HG03135 (cell line): ENCODE data around the gene GSC2.
"Not testable (repeated sequence)": the region's sequence is repeated elsewhere in the genome, so short reads cannot be mapped to it uniquely, and the experiment has no call there.

Experiments used
- ATAC-seq: cut with Tn5 transposase; IDR thresholded peaks from one replicate; pipeline ENCODE4 v1.9.1; 2021; ENCODE audit warnings: mild to moderate bottlenecking, moderate library complexity; ENCODE audit not compliant: unreplicated experiment

The GSC2 gene

DNA sequence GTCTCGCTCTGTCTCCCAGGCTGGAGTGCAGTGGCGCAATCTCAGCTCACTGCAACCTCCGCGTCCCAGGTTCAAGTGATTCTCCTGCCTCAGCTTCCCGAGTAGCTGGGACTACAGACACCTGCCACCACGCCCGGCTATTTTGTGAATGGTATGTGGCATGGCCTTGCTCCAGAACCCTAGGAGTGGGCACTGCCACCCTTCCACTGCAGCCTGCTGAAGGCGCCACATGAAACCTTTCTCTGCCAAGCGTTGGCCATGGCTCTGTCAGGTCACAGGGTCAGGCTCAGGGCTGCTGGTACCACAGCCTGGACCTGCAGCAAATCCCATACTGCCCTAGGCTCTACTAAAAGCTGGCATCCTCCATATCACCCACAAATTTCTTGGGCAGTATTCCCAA is 6.0 kb upstream of the GSC2 start:
- not testable (repeated sequence) for ATAC-seq

DNA sequence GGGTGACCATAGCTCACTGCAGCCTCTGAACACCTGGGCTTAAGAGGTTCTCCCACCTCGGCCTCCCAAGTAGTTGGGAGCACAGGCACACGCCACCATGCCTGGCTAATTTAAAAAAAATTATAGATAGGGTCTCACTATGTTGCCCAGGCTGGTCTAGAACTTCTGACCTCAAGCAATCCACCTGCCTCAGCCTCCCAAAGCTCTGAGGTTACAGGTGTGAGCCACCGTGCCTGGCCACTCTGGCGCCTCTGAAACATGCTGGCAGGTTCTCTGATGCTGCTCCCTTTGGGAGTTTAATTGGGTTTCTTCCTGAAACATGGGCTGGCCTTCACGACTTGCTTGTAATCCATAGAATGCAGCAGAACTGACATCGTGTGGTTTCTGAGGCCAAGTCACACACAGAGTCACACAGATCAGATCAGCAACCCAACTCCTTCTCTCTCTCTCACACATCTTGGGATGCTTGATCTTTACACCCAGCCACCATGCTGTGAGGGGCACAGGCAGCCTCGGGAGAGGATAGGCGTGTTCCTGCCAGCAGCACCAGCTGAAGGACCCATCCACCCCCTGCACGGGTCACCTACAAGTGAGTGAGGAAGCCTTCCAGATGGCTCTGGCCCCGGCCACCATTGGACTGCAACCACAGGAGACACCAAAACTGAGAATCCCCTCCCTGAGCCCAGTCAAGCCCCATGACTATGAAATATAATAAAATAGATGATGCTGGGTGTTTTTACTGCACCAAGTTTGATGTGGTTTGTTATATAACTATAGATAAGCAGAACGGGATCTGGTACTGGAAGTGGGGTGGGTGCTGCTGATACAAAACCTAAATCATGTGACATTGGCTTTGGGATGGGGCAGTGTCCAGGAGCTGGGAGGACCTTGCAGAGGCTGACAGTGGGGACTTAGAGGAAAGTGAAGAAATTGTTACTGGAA is 3.1 kb upstream of the GSC2 start:
- no peak for ATAC-seq

DNA sequence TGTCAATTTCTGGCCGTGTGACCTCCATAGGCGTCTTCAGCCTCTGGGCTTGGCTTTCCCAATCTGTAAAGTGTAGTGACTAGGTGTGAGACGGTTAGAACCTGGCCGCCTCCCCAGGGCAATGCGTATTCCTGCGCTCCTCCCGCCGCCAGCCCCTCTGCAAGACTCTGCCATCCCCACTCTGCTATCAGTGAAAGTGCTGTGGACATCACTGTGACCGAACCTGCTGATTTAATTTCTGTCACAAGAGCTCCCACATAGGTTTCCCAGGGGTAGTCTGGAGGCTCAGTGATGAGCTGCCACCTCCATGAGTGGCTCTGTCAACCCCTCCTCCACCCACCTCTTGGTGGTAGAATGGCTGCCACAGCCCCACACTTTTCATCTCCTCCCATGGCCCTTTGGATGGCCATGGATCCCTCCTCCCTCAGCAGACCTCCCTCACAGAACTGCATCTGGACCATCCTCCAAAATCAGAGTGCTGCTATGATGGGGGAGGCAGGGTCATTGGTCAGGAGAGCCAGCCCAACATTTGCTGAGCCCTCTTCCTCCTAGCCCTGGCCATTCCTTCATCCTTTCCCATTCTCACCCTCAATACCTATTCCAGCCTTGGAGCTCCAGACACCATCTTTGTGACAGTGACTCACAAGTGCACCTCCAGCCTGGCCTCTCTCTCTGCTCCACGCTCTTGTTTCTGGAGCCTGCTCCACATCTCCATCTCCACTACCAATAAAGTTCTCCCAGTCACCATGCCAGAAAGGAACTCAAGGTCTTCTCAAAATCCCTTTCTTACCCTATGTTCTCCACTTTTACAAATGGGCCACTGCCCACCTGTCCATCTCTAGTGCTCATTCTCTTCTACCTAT is 1.5 kb upstream of the GSC2 start:
- no peak for ATAC-seq

DNA sequence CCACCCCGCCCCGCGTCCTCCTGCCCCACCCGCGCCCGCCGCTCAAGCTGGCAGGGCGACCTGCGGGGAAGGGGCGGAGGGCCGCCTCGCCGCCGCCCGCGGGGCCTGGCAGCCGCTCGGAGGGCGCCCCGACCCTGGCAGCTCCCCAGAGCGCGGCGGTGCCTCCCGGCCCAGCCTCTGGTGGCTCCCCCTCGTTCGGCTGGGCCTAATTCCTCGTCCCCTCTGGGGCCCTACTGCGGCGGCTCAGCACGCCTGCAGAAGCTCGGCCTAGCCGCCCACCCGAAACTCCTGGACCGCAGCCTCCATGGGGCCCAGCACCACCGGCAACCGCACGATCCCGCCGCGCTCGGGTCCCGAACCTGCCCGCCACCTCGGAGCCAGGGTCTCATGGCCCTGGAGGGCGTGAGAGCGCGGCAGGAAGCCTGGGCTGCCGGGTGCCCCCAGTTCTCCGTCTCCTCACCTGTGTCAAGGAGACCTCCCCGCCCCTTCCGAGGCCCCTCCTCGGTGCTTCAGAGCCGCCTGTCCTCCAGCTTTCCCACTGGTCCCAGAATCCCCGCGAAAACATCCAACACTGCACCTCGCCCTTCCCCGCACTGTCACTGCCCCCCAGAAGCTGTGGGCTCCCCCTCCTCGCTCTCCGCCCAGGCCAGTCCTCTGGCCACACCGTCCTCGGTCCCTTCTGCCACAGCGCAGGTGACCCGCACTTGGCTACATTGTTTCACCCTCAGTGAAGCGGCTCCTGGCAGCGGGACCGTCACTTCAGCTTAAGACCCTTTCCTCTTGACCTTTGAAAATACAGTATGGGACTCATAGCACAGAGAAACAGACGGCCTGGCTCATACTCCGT is 613 bp upstream of the GSC2 start:
- ATAC-seq, result no peak

DNA sequence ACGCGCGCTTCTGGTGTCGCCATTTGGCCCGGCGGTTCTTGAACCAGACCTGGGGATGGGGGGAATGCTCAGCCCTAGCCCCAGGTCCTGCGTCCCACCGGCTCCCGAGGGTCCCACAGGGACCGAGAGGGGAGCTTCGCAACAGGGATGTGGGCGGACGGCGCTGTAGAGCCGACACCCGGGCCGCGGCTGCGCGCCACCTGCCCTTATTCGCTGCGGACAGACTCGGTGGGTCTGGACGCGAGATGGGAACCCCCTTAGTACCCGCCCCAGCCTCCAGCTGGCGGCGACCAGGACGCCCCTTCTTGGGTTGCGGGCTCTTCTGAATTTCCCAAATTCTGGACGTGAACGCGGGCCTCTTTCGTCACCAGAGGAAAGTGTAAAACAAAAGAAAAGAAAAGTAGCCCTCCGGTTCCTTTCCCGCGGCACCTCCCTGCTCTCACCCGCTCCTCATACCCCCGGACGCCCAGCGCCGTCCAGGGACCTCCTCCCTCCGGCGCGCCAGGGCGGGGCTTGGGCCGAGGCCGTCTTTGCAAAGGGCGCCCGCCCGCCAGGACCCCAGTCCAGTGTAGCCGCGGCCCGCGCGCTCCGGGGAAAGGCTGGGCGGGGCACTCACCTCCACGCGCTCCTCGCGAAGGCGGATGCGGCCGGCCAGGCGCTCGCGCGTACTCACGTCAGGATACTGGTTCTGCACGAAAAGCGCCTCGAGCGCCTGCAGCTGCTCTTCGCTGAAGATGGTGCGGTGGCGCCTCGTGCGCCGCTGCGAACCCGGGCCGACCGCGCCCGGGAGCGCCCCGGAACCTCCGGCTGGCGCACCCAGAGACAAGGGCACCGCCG is 827 bp downstream of the GSC2 start:
- no peak for ATAC-seq

DNA sequence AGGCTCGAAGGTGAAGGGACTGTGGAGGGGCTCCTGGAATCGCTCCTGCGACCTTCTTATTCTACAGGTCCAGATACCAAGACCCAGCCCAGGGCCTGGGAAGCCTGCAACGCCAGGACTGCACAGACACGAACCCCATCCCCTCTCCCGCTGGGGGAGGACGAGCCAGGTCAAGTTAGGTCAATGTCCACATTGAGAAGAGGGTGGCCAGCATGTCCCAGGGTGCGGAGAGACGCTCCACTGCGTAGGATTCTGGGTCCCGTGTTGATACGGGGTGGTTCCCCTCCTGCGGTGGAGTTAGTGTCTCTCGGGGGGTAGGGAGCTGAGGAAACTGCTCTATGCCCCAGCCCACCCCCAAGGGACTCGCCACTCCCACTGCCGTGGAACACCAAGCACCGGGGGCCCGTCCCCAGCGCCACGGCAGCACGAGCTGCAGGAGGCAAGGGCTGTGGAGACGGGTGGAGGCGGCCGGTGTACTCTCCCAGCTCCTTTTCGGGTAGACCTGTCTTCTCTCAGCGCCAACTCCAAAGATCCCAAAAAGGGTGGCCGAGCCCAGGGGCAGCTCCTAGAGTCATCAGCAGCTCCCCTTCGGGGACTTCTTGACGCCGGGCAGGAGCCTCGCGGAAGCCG is 1.6 kb downstream of the GSC2 start:
- ATAC-seq, result no peak

DNA sequence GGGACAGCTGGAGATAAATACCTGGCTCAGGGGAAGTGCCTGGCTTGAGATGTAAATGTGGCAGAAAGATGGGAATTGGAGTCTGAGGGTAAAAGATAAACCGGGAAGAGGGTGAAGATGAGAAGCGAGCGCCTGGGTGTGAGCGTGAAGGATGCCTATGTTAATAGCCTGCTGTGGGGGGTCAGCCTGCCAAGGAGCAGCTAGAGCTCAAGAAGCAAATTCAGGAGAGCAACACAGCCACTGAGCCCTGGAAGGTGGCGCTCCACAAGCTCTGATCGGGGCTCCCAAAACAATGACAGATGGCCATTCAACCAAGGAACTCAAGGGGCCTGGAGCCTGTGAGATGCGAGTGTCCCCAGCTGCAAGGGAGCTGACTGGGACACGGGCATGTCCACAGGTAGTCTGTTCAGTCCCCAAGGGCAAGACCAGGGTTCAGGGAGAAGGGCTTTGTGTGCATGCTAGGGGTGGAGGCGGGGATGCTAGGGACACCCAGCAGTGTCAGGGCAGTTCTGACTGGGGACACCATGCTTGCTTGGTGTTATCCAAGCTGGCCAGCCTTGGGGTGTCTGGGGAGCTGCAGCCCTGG is 2.8 kb downstream of the GSC2 start:
- ATAC-seq, result no peak

DNA sequence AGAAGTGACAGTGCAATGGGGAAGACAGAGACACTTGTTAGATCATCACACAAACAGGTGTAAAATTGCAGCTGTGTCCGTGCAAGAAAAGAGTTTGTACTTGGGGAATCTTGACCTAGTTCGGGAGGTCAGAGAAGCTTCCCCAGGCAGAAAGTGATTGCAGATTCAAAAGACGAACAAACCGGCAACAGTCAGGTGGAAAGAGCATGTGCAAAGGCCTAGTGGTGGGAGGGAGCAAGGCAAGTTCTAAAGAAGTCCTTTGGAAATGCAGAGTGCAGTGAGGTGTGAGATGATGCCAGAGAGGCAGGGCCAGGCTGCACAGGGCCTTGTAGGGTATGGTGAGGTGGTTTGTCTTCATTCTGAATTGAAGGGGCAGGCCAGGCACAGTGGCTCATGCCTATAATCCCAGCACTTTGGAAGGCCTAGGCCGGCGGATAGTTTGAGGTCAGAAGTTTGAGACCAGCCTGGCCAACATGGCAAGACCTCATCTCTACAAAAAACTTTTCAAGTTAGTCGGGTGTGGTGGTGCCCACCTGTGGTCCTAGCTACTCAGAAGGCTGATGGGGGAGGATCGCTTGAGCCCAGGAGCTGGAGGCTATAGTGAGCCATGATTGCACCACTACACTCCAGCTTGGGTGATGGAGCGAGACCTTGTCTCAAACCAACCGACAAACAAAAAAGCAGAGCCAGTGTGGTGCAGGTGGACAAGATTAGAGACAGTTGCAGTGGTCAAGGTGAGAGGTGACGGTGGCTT is 3.7 kb downstream of the GSC2 start:
- ATAC-seq, result no peak

DNA sequence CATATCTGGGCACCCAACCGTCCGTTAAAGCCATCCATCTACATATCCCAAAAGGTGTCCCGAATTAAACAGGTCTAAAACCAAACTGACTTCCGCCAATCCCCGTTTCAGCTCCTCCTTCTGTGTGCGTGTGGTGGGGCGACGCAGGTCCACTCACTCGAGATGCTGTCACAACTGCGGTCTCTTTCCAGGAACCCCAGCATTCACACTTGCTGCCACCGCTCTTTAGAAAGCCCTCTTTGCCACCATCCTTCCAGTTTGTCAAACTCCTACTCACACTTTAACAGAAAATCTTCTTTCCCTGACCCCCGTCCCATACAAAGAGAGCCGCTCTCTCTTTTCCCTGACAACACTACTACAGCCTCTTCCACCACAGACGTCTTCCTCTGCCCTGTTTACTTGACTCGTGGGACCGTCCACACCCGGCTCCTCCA is 6.1 kb downstream of the GSC2 start:
- ATAC-seq, result no peak

DNA sequence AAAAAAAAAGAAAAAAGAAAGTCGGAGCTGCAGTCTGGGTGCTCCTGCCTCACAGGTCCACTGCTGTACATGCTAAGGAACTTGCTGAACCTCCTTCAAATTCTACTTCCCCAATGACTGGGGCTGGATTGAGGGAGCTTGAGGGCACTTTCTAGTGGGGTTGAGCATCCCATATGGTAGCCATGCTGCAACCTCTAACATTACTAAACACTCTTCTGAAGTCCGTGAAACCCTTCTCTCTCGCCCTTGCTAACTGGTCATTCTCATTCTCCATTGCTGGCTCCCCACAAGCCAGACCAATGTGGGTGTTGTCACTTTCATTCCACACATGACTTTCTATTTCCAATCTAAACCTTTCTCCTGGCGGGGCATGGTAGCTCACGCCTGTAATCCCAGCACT is 6.9 kb downstream of the GSC2 start:
- ATAC-seq, result no peak

DNA sequence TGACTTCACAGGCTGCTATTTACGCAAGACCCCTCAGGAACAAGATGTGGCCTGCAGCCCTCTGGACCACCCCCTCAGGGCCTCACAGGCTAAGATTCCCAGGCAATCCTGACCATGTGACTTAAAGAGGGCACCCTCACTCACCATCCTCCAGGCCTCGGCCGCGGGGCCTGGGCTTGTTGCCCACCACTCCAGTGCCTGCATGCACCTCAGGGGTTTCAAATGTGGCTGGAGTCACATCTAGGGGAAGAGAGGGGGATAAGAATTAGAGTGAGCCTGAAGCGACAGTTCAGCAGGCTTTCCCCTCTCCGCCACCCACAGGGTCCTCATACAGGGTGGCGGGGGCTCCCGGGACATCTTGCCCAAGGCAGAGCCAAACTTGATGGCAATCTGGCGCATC is 7.7 kb downstream of the GSC2 start:
- ATAC-seq, result no peak

DNA sequence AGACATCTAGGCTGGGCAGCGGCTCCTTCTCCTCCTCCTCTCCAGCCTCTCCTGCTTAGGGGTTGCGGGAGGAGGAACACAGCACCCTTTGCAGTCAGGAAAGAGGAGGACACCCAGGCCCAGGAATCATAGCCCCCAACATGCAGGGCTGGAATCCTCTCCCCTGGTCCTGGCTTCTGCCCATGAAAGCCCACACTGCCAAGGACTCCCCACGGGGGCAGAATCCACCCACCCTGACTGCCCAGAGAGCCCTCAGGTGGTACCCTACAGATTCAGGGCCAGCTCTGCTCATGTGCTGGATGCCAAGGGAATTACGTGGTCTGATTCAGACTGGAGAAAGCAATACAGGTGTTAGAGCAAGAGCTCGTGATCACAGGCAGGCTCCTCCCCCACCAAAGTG is 10.1 kb downstream of the GSC2 start:
- no peak for ATAC-seq

DNA sequence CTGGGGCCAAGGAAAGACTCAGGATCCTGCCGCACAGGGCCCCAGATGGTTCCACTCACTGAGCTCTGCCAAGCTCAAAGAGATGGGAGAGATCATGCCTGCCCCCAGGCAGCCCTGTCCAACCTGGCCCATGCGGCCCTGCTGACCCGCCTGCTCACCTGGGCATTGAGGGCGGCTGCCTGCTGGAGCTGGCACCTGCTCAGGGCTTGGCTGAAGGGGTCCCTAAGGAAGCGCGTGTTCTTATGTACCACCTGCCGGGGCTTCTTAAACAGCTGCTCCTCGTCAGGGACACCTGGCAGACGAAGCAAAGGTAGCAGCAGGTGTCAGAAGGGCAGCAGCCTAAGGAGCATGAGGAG is 11.1 kb downstream of the GSC2 start:
- no peak for ATAC-seq

DNA sequence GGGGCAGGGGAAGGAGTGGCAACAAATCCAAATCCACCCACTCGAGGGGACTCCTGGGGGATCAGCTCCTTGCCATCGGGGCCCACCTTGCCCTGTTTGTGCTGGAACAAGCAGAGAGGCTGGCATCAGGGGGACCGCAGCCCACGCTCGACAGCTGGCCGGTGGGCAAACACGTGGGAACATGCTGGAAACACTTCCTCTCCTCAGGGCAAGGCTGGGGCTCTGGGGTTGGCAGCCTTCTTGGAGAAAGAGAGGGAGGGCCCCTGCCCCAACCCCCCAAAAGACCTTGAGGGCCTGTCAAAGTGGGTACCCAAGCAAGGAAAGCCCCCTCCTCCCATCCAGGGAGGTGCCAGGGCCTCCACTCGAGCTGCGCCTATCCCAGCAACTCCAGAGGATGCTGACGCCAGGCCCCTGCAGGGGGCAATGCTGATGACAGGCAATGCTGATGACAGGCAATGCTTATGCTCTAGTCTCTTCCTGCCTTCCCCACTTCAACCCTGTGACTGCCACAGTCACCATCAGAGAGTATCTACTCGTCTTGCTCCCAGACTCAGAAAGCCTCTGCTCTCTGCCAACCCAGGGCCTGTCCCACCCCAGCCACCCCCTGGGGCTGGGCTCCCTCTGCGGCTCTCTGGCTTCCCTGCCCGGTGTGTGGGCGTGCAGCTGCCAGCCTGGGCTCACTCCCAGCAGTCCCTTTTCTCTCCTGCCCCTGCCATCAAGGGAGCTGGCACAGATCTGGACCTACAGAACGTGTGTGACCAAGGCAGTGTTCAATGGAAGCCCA is 11.7 kb downstream of the GSC2 start:
- ATAC-seq, result no peak

DNA sequence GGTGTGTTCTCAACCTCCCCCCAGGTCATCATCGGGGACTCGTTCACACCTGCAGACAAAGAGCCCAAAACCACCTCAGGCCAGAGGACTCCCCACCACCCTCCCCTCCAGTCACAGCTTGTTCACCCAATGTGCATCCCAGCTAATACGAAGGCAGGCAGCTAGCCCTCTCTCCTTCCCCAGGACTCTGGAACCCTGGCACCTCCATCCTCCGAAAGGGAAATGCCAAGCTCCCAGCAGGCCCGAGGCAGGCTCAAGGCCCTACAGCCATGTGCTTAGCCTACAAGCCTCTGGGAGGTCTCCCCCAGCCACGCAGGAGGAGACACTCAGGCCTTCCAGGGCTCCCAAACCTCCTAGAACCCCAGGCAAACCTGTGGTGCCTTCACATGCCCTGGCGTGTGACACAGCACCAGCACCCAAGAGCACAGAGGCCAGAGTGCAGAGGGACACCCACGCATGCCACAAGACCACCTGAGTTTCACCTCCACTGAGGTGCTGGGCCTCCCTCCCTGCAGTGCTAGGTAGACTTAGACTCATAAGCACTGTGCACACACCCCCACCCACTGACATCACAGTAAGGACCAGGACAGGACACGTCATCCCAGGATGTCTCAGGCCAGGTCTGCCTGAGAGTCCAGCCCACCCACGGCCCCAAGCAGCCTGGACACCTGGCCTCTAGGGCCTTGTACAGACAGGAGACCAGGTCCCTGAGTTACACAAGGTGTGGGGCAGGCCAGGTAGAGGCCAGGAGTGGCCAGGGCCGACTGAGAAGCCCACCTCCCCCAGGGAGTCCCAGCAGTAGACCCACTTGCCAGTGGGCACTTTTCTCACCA is 12.5 kb downstream of the GSC2 start:
- ATAC-seq, result no peak

DNA sequence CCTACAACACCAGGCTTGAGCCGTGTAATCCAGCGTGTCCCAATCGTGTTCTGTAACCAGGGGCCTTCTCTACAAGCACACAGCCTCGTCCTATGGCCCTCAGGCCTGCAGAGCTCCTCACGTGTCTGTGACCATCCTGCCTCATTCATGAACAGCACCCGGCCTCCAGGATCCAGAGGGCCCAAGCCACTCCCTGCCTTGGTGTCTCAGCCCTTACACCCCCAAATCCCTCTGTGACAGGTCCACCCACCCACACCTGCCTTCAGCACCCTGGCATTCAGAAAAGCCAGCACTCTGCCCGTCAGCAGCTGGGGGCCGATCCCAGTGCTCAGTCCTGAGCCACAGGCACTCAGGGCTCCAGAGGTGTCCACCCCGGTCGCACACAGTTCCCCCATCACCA is 13.2 kb downstream of the GSC2 start:
- ATAC-seq, result no peak

DNA sequence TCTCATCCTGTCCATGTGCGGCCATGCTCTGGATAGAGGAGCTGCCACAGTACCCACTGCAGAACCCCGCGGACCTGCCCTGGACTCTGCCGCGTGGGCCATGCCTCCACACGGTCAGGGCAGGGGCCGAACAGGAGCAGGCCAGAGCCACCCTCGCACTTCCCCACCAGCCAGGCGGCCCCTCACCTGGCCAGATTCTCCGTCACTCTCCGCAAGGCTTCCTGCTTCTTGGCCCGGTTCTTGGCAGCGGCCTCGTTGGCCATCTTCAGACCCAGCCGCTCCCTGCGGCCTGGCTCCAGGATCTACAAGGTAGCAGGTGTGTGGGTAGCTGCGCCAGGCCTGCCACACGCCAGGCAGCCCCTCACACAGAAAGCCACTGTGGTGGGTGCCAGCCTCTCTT is 15.2 kb downstream of the GSC2 start:
- ATAC-seq, result no peak
